H4 (cell line): ENCODE measurements around the gene KCNQ1. TPM values are rescaled to one million over a fixed set of nuclear protein-coding genes. Genes with fewer than 3 reads are reported as not detected.

Source experiments
- DNase-seq: peaks from one replicate; pipeline ENCODE4 v3.0.0-alpha.2; 2015; ENCODE audit warnings: low spot score
- total RNA-seq: library from RNA; depleted of rRNA; stranded (reverse); fragments of >200 nt; shearing (Covaris generic); gene quantifications from 2 replicates; pipeline ENCODE4 v1.2.3, GENCODE V29; 2014

KCNQ1 gene
- total RNA-seq, 1 experiment from 2014 or later = 0.04 TPM

DNA sequence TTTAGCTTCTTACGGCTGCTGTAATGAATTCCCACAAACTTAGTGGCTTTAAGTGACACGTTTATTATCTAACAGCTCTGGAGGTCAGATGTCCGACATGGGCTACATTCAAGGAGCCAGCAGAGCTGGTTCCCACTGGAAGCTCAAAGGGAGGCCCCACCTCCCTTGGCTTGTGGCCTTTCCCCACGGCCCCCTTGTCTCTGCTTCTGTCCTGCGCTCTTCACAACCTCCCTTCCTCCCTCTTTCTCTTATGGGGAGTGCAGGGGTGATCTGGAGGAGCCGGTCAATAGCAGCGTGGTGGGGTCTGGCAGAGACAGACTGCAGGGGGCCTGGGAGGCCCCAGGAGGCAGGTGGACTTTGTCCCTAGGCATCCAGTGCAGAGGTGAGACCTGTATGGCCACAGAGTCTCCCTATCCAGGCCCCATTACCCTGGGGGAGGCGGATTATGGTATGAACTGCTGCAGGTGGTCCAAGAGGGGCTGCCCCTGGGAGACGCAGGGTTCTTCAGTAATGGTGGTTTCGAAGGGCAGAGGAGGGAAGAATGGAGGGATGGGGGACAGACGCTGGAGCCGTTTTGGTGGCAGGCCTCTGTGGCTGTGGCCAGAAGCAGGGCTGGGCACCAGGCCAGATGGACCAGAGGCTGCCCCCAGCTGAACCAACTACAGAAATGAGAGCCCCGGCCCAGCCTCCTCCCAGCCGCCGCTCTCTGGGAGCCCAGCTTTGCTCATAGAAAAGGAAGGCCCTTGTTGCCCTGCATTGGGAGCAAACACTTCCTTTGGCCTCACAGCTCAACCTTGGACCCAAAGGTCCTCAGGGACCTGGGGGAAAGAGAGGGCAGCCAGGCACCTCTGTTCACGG is 285.7 kb downstream of the KCNQ1 start:
- DNase-seq = no peak

DNA sequence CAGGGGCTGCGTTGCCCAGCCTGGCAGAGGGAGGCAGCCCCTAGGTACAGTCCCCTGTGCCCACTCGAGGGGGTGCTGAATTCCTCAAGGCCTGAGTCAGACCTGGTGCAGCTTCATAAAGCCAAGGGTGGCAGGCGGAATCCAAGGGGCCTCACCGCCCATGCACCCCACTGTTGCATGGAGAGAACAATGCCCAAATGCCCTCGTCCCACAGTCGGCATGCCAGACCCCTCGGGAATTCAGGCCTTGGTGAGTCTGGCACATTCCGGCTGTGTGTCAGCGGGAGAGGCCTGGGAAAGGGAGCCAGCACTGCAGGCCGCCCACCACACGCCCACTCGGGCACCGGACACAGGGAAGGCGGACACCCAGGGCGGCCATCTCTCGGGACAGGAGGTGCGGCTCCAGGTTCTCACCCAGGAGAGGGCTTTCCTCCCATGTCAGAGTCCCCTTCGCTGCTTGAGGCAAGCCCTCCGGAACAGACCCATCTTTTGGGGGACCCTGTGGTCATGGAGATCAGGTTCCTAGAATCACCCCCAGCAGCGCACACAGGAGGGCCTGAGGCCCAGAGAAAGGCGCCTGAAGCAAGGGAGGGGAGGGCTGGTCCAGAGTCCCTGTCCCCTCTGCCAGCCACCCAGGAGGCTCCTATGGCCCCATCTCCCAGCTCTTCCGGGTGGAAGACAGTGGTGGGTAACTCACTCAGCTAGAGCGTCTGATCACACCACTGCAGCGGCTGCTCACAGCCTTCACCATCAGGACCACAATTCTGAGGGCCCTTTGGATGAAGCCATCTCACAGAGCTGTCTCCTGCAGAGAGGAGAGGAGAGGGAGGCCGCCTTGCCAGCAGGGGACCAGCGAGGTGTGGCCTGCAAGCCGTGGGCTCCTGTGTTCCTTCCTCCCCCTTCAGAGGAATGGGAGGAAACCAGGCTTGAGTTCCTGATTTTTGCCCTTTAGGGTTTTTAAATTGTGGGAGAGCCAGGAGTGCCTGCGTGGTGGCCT is 286.6 kb downstream of the KCNQ1 start:
- no peak for DNase-seq

DNA sequence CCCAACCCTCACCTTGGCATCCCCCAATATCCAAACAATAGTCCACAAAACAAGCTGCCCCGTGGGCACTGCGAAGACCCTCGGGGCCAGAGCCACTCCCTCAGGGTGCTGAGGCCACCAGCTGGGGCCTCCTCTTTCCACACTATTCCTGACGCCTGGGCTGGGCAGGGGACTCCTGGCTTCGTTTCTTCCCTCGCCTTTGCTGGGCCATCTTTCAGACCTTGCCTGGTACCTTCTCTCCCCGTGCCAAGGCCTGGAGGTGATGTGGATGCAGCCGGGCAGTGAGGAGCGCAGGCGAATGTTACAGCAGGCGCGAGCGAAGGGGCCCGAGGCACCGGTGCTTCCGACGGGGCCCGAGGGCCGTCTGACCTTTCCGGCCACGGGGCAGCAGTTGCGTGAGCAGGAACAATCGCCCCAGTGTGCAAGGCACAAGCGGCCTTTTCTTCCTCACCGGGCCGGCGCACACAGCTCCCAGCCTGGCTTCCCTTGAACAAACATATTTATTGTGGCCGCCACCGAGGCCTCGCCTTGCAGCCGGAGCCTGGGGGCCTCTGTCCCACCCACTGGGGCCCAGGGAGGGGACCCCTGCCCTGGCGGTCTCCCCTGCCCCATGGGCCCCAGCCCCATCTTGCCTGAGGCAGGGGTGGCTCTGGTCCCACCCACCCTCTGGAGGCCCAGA is 287.6 kb downstream of the KCNQ1 start:
- no peak for DNase-seq

DNA sequence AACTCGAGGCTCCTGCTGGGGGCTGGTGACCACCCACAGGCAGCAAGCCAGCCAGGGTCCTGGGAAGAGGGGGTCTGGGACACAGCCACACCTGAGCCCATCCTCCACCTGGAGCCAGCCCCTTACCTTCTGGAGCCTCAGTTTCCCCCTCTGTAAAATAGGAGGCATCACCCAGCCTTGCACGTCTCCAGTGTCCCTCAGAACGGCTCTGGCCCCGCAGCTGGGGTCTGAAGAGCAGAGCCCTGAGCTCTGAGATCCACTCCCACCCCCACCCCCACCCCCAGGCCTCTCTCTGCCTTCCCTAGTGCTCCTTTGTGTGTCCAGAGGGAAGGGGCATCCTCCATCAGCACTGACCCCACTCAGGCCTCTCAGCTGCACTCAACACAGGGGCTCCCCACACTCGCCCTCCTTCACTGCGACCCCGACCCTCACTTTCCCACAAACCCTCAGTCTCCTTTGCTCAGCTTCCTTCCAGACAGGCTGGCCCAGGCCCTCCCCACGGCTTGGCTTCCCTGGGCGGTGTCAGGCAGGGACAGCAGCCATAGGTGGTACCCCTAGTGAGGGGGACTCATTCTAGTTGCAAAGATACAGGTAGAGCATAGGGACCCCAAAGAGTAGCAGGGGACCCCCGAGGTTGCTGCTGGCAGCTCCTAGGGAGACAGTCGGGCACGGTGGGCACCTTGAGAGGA is 288.3 kb downstream of the KCNQ1 start:
- DNase-seq = no peak

DNA sequence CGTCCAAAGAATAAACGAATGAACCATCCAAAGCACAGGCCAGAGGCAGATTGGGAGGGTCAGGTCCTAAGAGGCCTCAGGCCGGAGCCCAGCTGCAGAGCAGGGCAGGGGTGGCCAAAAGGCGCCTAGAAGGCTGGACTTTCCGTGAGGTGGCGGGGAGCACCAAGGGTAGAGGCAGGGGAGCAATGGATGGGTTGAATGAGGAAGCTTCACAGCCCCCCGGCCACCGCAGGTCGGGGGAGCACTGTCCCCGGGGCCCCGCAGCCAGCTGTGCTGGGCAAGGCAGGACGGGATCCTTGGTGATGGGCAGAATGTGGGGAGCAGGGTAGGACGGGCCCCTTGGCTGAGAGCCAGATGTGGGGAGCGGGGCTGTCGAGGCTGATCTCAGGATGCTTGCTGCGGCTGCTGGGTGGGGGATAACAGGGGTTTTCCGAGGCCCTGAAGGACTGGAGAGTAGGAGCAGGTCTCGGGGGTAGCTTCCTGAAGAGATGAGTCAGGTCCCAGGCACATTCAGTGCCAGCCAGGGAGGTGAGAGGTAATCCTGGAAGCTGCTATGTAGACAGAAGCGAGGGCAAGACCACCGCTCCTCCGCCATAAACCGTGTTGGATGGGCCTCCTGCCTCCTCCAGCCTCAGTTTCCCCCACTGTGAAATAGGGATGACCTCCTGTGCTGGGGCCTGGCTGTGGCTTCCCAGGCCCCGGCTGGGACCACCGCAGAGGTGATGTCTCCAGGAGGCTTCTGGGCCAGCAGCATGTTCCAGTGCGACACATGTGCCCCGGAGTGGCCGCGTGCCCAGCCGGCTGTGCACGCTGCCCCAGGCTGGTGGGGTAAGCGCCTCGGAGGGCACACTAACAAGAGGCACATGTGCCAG is 289.6 kb downstream of the KCNQ1 start:
- DNase-seq = no peak

DNA sequence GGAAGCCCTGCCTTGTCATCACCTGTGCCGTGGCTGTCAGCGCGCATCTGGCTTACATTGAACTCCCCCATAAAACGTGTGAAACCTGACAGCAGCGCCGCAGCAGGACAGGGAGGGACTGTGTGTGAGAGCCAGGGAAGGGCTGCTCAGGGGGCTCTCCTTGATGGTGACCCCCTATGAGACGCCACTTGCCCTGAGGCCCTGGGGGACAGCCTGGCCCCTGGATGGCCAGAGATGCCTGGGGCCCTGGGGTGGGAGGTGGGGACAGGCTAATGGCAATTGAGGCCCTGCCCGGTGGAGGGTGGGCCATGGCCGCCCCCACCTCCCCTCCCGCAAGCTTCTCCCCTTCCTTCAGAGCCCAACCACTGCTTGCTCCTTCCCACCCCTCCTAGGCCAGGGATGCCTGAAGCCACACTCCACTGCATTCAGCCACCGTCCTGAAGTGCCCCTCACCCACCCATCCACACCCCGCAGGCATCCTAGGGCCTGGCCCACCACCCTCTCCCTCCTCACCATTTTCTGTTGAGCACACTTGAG is 290.3 kb downstream of the KCNQ1 start:
- no peak for DNase-seq

DNA sequence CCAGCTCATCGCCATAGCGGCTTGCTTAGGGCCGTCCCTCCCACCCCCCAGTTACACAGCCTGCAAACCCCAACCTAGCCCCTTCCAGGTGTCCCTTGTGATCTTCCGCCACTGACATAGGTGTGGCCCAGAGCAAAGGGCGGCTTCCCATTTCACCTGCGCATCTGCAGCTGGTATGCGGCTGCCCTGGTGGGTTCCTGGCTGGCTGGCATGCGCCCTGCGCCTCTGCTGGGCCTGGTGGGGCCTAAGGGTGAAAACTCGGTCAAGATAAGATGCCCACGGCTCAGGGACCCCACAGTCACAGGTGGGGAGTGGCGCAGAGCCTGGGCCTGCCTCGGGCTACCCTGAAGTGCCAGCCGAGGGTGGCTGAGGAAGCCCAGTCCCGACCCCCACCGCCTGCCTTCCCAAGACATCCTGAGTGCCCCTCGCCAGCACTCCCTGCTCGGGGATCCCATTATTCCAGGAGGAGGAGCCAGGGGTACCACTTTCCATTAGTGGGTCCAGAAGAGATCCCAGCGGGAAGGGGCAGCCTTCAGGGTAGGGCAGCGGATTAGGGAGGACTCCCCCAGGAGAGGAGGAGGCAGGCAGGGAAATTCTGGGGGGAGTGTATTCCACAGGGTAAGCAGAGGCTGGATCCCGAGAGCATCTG is 291.9 kb downstream of the KCNQ1 start:
- no peak for DNase-seq

DNA sequence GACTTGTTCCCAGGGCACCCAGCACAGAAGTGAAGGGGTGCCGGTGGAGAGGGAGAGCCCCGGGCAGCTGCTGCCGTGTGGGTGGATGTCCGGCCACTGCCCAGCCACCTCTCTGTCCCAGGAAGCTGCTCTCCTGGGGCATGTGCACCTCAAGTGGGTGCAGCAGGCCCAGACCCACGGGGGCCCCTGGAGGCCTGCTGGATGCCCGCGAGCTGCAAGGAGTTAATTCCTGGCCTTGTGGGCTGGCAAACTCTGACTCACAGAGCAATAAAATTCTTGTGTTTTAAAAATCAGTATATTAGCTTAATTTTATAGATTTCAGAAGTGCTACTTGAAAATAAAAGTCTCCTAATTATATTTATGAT is 292.4 kb downstream of the KCNQ1 start:
- DNase-seq = no peak

DNA sequence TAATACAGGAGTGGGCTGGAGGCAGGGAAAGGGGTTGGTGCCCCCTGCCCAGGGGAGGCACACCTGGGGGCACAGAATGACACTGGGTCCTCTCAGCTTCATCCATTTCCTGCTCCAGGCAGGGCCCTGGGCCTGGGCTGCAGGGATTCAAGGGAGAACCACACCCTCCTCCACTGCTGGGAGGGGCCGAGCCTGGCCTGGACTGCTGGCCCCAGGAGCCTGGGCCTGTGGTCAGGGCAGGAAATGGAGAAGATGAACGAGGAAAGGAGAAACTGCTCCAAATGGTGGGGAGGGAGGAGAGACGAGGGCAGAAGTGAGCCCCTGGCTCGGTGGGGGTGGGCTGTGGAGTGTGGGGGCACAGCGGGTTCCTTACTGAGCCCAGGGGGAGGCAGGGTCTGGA is 293.1 kb downstream of the KCNQ1 start:
- DNase-seq = peak; percentile 64

DNA sequence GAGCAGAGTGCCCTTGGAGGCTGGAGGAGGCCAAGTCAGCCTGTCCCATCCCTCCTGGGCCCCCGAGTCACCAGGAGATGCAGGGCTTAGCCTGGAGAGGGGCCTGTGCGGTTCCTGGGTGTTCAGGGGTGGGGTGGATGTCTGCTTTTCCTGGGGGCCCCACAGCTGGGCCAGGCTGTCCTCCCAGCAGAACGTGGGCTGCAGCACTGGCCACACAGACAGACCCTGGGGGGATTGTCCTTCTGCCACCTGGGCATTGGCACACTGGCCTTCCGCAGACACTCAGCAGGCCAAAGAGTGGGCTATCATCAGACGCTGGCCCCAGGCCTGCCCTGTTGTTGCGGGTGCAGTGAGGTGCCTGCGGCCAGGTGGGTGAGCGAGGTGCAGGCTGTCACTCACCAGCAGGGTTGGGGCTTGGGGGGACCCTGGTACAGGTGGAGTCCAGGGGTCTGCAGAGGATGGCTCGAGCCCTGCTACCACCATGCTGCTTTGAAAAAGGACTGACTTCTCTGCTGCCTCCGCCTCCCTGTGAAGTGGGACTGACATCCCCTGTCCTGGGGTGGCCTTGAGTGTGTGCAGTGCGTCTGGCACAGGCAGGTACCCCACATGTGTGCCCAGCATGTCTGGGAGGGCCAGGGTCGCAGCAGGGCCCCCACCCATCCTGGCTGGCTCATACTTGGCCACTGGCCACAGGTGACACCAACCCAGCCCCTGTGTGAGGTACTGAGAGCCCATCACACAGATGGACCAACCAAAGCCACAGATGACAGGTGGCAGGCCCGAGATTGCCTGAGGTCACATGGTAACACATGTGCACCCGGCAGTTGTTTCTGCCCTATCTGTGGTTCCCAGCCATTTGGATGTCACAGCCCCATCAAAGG is 294.0 kb downstream of the KCNQ1 start:
- DNase-seq = no peak

DNA sequence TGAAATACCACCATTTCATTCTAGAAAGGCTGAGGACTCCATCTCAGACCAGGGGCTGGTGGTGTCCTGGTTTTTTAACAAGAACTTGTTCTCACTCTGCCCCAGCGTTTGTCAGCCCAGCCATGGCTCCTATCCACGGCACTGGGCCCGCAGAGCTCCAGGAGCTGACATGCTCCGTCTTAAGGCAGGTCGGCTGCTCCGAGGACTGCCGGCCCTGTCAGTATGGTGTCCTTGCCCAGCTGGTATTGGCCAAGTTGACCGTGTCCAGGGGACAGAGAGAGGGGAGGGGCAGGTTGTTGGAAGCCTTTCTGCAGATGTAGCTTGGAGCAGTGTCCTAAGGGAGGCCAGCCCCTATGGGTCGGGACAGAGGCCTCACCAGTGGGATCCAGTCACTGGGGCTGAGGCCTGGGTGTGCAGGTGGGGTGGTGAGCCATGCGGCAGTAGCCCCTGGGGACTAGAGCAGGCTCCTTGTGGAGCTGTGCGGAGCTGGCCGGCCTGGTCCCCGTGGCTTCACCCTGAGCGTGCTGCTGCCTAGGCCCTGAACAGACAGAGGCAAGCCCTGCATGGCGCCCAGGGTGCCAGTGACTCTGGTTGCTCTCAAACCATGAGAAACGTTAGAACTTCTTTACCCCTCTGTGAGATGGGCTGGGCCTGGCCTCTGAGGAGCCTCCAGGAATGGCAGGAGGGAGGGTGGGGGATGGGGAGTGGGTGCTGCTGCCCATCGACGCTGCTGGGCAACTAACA is 294.9 kb downstream of the KCNQ1 start:
- DNase-seq = no peak

DNA sequence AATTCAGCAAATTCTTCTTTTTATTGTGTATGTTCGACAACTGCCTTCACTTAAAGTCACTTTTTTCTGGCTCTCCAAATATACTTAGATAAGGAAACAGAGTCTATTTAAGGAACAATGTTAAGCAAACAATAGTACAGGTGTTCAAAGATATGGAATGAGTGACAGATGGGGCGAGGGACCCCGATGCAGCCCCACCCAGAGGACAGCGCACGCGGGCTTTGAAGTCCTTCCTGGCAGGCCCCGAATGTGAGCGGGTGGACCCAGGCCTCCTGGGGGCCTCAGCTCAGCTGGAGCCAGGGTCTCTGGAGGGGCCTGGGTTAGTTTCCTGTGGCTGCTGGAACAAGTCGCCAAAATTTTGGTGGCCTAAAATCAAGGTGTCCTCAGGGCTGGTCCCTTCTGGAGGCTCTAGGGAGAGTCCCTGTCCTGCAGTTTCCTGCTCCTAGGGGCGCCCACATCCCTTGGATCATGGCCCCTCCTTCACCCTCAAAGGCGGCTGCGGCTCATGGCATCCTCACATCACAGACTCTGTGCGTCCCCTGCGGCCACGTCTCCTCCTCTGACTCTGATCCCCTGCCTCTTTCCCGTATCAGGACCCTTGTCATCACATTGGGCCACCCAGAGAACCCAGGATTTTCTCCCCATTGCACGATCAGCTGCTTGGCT is 295.6 kb downstream of the KCNQ1 start:
- DNase-seq = no peak

DNA sequence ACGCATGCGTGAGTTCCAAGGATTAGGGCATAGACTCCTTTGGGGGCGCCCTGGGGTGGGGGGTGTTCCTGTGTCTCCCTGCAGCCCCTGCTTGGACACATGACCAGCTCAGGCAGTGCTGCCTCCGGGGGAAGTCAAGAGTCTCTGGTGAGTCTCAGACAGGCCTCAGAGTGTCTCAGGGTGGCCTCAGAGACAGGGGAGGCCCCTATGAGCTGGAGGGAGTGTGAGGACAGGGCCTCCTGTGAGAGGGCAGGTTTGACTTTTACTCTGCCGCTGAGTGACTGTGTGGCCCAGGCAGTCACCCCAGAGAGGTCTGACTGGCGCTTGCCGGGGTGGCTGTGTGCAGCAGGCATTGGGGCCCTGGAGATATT is 296.2 kb downstream of the KCNQ1 start:
- no peak for DNase-seq

DNA sequence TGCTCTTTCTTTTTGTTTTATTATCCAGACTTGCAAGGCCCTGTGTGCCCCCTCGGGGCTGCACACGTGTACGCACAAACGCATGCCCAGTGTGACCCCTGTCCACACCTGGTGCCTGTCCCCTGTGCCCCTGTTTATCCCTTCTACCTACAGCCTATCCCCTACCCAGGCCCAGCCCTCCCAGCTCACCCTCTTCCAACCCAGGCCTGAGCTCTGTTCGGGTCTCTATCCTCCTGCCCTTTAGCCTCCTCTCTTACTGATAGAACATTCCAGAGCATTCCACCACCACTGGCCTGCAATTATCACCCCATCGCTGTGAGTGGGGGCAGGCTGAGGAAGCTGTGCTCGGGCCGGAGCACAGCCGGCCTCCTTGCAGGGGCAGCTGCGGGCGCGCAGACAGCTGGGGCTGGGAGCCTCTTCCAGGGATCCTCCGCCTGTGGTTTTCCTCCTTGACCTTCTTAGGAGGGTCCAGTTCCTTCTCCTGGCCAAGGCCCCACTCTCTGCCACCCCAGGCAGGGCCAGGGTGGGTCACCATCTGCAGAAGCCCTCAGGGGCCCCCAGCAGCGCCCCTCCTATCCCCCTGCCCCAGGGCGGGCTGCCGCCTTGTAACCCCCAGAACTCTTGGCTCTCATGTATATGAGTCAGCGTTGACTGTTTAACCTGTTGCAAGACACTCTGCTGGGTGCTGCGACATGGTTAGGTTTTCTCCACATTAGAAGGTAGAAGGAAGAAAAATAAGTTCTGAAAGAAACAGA is 296.7 kb downstream of the KCNQ1 start:
- peak; percentile 41 for DNase-seq

DNA sequence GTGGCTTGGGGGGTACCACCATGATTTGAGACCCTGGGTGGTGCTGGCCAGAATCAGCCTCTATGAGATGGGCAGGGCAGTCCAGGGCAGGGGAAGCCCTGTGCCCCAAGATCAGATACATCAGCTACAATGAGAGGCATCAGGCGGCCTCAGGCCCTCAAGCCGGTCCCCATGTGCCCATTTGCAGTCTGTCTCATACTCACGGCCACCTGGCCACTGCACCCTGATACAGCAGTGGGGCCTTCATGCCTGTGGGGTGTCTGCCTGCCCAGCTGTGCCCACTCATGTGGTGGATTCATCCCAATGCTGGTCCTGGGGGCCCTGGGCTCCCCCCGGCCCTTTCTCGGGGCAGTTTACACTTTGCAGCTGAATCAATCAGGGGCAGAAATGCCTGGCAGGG is 297.4 kb downstream of the KCNQ1 start:
- DNase-seq = no peak

DNA sequence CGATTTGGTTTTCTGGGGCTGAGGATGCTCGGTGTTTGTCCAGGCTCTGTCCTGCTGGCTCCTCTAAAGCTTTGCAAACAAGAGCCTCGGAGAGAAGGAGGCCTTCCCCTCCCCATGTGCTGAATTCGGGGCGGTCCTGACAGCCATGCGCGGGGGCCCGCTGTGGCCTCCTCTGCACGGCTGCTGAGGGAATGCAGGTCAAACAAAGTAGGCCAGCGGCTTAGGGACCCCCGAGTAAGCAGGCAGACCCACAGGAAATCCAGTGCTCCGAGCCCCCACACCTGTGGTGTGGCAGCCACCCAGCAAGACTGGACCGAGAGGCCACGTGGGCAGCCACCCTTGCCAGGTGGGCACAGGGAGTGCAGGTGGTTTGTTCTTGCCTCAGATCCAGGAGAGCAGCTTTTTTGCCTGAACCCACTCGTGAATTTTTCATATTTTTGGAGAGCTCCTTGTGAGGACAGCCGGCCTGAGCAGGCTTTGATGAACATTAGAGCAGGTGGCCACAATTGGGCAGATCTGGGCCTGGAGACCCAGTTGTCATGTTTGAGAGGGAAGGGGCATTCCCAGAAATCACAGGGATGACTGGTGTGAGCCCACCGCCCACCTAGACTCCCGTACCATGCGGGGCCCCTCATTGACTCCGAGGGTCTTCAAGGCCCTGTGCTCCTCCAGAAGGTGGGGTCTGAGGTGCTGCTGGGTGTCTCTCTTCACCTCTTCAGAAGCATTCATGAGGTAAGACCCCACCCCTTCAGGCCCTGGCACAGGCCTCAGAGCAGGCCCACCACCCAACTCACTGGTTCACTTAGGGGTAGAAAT is 298.0 kb downstream of the KCNQ1 start:
- DNase-seq = no peak
